Measurements from ENCODE around the gene CEP97. TPM values are rescaled to one million over a fixed set of nuclear protein-coding genes. Genes with fewer than 3 reads are reported as not detected.
"Not testable (repeated sequence)": the region's sequence is repeated elsewhere in the genome, so short reads cannot be mapped to it uniquely, and the experiment has no call there.

The CEP97 gene
- total and polyA plus RNA-seq, 2 experiments from 2014 or later = 5.0 to 19.0 TPM

GRCh38 chr3:101732240-101732641, 7.8 kb downstream of the CEP97 start (continued):
- no peak for TF ChIP-seq REST (IDR thresholded peaks at IDR 0.05; ENCODE audit: unreplicated experiment)
- no peak for TF ChIP-seq JUNB (IDR thresholded peaks at IDR 0.05; ENCODE audit: unreplicated experiment)
- no peak for TF ChIP-seq CREB1 (CRISPR knock-in tag; IDR thresholded peaks at IDR 0.05; ENCODE audit: low read depth)
- no peak for TF ChIP-seq ZNF331 (CRISPR knock-in tag; IDR thresholded peaks at IDR 0.05; ENCODE audit: low read depth)

DNA sequence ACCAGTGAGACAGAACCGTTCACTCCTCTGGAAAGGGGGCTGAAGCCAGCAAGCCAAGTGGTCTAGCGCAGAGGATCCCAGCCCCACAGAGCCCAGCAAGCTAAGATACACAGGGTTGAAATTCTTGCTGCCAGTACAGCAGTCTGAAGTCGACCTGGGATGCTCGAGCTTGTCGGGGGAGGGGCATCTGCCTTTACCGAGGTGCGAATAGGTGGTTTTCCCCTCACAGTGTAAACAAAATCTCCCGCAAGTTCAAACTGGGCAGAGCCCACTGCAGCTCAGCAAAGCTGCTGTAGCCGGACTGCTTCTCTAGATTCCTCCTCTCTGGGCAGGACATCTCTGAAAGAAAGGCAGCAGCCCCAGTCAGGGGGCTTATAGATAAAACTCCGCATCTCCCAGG, 11.4 kb downstream of the CEP97 start:
- Histone ChIP-seq H3K27me3 (ENCODE audit: insufficient read depth) (no peaks in the 10 kb centered on the region), H3F3A (replicated peaks; ENCODE audit: low read depth) (no peaks in the 10 kb centered on the region), H2AFZ (no peak overlapping the region), H3K4me2 (no peak overlapping the region), H3K27ac (ENCODE audit: low read depth) (no peak overlapping the region), H3K9me2 (ENCODE audit: insufficient read depth) (no peaks in the 10 kb centered on the region), H3K4me3 (no peak overlapping the region), H3K79me2 (replicated peaks; ENCODE audit: insufficient read depth) (no peaks in the 10 kb centered on the region), H4K20me1 (replicated peaks; ENCODE audit: insufficient read depth) (no peaks in the 10 kb centered on the region; the same call in 1 of the 2 replicates), H3K36me3 (ENCODE audit: insufficient read depth) (peaks cover 43% of the 10 kb centered on the region), H3K4me1 (ENCODE audit: insufficient read depth) (no peaks in the 10 kb centered on the region)
- H3K9me3 Mint-ChIP-seq = peaks cover 39% of the 10 kb centered on the region
- no peak overlapping the region for H3K27ac Mint-ChIP-seq
- DNase-seq (ENCODE audit: low spot score) (peak; percentile 41), ATAC-seq (no peak)
- no peaks in the 10 kb centered on the region for H3K4me1 Mint-ChIP-seq
- no peak overlapping the region for H3K4me3 Mint-ChIP-seq
- TF ChIP-seq, protein P1, sequence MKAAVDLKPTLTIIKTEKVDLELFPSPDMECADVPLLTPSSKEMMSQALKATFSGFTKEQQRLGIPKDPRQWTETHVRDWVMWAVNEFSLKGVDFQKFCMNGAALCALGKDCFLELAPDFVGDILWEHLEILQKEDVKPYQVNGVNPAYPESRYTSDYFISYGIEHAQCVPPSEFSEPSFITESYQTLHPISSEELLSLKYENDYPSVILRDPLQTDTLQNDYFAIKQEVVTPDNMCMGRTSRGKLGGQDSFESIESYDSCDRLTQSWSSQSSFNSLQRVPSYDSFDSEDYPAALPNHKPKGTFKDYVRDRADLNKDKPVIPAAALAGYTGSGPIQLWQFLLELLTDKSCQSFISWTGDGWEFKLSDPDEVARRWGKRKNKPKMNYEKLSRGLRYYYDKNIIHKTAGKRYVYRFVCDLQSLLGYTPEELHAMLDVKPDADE (IDR thresholded peaks at IDR 0.05) = no peak
- TF ChIP-seq JUNB (IDR thresholded peaks at IDR 0.05; ENCODE audit: unreplicated experiment) (no peak), ZNF114 (CRISPR knock-in tag; IDR thresholded peaks at IDR 0.05) (no peak), NANOG (IDR thresholded peaks at IDR 0.05; ENCODE audit: borderline replicate concordance) (no peak), EZH2 (IDR thresholded peaks at IDR 0.05; ENCODE audit: low read depth, unreplicated experiment) (no peak), REST (IDR thresholded peaks at IDR 0.05; ENCODE audit: unreplicated experiment) (no peak), ZNF331 (CRISPR knock-in tag; IDR thresholded peaks at IDR 0.05; ENCODE audit: low read depth) (no peak), POLR2AphosphoS5 (IDR thresholded peaks at IDR 0.05; ENCODE audit: low read depth) (no peak)
- TF ChIP-seq, protein P2, sequence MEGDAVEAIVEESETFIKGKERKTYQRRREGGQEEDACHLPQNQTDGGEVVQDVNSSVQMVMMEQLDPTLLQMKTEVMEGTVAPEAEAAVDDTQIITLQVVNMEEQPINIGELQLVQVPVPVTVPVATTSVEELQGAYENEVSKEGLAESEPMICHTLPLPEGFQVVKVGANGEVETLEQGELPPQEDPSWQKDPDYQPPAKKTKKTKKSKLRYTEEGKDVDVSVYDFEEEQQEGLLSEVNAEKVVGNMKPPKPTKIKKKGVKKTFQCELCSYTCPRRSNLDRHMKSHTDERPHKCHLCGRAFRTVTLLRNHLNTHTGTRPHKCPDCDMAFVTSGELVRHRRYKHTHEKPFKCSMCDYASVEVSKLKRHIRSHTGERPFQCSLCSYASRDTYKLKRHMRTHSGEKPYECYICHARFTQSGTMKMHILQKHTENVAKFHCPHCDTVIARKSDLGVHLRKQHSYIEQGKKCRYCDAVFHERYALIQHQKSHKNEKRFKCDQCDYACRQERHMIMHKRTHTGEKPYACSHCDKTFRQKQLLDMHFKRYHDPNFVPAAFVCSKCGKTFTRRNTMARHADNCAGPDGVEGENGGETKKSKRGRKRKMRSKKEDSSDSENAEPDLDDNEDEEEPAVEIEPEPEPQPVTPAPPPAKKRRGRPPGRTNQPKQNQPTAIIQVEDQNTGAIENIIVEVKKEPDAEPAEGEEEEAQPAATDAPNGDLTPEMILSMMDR (conservative IDR thresholded peaks at IDR 0.05; ENCODE audit: low read depth in 2 of 2) = no peak
- H3K27me3 Mint-ChIP-seq (ENCODE audit: insufficient read depth, low read depth, poor library complexity) = peaks cover 1% of the 10 kb centered on the region
- H3K36me3 Mint-ChIP-seq (ENCODE audit: low read depth) = peaks cover 89% of the 10 kb centered on the region

GRCh38 chr3:101741914-101742313, 17.5 kb downstream of the CEP97 start:
- not testable (repeated sequence) for H2AFZ ChIP-seq; H3K4me1 Mint-ChIP-seq; H3K4me2 ChIP-seq; H3F3A ChIP-seq (replicated peaks; ENCODE audit: low read depth); H3K27ac Mint-ChIP-seq; H3K4me3 ChIP-seq; DNase-seq (ENCODE audit: low spot score); H3K27me3 ChIP-seq (ENCODE audit: insufficient read depth); ATAC-seq; H3K4me3 Mint-ChIP-seq; H4K20me1 ChIP-seq (replicated peaks; ENCODE audit: insufficient read depth); H3K4me1 ChIP-seq (ENCODE audit: insufficient read depth); H3K36me3 ChIP-seq (ENCODE audit: insufficient read depth); H3K9me2 ChIP-seq (ENCODE audit: insufficient read depth); H3K27ac ChIP-seq (ENCODE audit: low read depth); H3K27me3 Mint-ChIP-seq (ENCODE audit: insufficient read depth, low read depth, poor library complexity); H3K79me2 ChIP-seq (replicated peaks; ENCODE audit: insufficient read depth)
- Mint-ChIP-seq H3K36me3 (ENCODE audit: low read depth) (peaks cover 56% of the 10 kb centered on the region), H3K9me3 (peaks cover 38% of the 10 kb centered on the region)
